Upper lobe of right lung (tissue), 1 donor: ENCODE results near the gene GNA14. TPM values are rescaled to one million over a fixed set of nuclear protein-coding genes. Genes with fewer than 3 reads are reported as not detected.
A peak's percentile ranks its signal among the peaks of the same experiment; 100 is the strongest.
"Not testable (repeated sequence)": the region's sequence is repeated elsewhere in the genome, so short reads cannot be mapped to it uniquely, and the experiment has no call there.

Source experiments
- ATAC-seq: fragments of 200-7000 bp; cut with Tn5 transposase; one replicate; pipeline ENCODE4 v1.9.1; 2020; ENCODE audit warnings: mild to moderate bottlenecking, moderate library complexity
- DNase-seq: peaks from one replicate; pipeline ENCODE4 v3.0.0-alpha.2; 2020
- H3K27ac ChIP-seq: fragments of 200-600 bp; one replicate; pipeline ENCODE4 v1.8.0; 2022
- H3K27me3 ChIP-seq: fragments of 200-600 bp; one replicate; pipeline ENCODE4 v1.8.0; 2022; ENCODE audit warnings: mild to moderate bottlenecking
- H3K36me3 ChIP-seq: fragments of 200-600 bp; one replicate; pipeline ENCODE4 v1.8.0; 2022
- H3K4me1 ChIP-seq: fragments of 200-600 bp; one replicate; pipeline ENCODE4 v1.8.0; 2022
- H3K4me3 ChIP-seq: fragments of 200-600 bp; one replicate; pipeline ENCODE4 v1.8.0; 2022; ENCODE audit warnings: mild to moderate bottlenecking
- H3K9me3 ChIP-seq: fragments of 200-600 bp; one replicate; pipeline ENCODE4 v1.8.0; 2022
- CTCF ChIP-seq: fragments of 200-600 bp; IDR thresholded peaks from one replicate; pipeline ENCODE4 v1.8.0; 2022; ENCODE audit warnings: antibody characterized with exemption
- intact Hi-C: fragments of 100-400 bp; cut with DNase I; formaldehyde crosslinking; loops from one replicate; pipeline ENCODE4 v1.11.0; 2022
- total RNA-seq: library from RNA; stranded (reverse); fragmentation: NEBNext Ultra II Directional; extraction: Animal tissue kit (Norgen Biotek cat#: 25700); gene quantifications from one replicate; pipeline ENCODE4 v1.2.1, GENCODE V29; 2021
- donor health status: DM: no; HTN: yes; CAD: no; lungs with severe emphysema.

The GNA14 gene
- total RNA-seq, 1 donor from 2014 or later = 15.7 TPM

GRCh38 chr9:77502568-77502967 is 145.6 kb downstream of the GNA14 start:
- no peaks in the 10 kb centered on the region for H3K9me3 ChIP-seq
- intact Hi-C loops = no loop called here
- no peak overlapping the region for H3K4me3 ChIP-seq
- H3K27me3 ChIP-seq = no peaks in the 10 kb centered on the region
- peaks cover 5% of the 10 kb centered on the region for H3K4me1 ChIP-seq
- peak; percentile 78 for ATAC-seq
- H3K27ac ChIP-seq = no peak overlapping the region
- H3K36me3 ChIP-seq = no peaks in the 10 kb centered on the region
- no peak for TF ChIP-seq CTCF
- no peak for DNase-seq

DNA sequence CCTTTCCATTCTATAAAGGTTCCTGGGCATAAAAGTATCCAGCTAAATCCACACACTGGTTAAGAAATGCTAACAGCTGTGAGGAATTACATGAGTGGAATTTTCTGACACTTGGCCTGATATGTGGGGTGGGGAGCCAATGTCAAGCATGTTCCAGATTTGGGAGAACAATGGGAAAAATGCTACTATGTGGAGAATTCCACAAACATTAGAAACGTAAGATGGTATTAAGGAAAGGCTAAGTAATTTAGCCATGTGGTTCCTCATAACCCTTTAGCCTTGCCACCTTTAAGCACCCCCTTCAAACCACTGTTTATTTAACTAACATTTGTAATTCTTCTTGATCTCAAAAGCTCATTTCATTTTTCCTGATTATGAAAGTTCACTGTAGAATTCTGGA is 149.2 kb downstream of the GNA14 start:
- Histone ChIP-seq H3K4me1 (peaks cover 7% of the 10 kb centered on the region), H3K36me3 (no peaks in the 10 kb centered on the region), H3K4me3 (no peak overlapping the region), H3K9me3 (no peaks in the 10 kb centered on the region), H3K27me3 (no peaks in the 10 kb centered on the region), H3K27ac (no peak overlapping the region)
- intact Hi-C loops = no loop called here
- ATAC-seq = peak; percentile 20
- no peak for TF ChIP-seq CTCF
- no peak for DNase-seq

DNA sequence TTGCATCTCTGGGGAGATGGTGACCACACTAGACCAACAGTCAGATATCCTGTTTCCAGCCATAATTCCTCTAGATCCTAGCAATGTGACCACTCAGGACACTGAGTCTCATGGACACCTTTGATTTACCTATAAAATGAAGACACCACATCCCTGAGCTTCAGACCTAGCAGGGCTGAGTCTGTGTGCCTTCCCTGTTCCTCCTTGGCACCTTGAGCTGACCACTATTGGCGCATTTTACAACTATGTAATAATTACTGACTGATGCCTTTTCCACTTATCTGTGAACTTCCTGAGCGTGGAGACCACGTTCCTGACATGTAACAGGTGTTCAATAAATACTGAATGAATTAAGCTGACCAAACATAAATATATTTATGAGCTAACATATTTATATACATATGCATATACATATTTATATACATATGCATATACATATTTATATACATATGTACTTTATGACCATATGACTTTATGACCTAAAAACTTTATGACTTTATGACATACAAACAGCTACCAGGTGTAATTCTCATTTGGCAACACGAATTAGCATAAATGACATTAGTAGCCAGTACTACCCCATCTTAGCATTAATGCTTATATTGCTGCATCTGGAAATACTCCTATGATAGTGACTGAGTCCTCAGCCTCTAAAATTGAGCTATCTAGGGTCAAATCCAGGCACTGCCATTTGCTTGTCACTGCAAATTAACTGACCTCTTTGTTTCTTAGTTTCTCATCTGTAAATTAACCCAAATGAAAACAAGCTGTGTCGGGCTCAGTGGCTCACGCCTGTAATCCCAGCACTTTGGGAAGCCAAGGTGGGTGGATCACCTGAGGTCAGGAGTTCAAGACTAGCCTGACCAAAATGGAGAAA is 150.6 kb downstream of the GNA14 start:
- Histone ChIP-seq H3K27me3 (no peaks in the 10 kb centered on the region), H3K4me3 (no peak overlapping the region), H3K9me3 (no peaks in the 10 kb centered on the region), H3K36me3 (no peaks in the 10 kb centered on the region), H3K27ac (no peak overlapping the region), H3K4me1 (peaks cover 7% of the 10 kb centered on the region)
- TF ChIP-seq CTCF = no peak
- no peak for ATAC-seq
- intact Hi-C loops = no loop called here
- no peak for DNase-seq

GRCh38 chr9:77495834-77496671 is 152.1 kb downstream of the GNA14 start:
- no peak for TF ChIP-seq CTCF
- no peak for ATAC-seq
- intact Hi-C loops = no loop called here
- H3K36me3 ChIP-seq = no peaks in the 10 kb centered on the region
- DNase-seq = no peak
- H3K9me3 ChIP-seq = peaks cover under 1% of the 10 kb centered on the region
- H3K27ac ChIP-seq = no peak overlapping the region
- peaks cover 7% of the 10 kb centered on the region for H3K4me1 ChIP-seq
- no peaks in the 10 kb centered on the region for H3K27me3 ChIP-seq
- H3K4me3 ChIP-seq = no peak overlapping the region

DNA sequence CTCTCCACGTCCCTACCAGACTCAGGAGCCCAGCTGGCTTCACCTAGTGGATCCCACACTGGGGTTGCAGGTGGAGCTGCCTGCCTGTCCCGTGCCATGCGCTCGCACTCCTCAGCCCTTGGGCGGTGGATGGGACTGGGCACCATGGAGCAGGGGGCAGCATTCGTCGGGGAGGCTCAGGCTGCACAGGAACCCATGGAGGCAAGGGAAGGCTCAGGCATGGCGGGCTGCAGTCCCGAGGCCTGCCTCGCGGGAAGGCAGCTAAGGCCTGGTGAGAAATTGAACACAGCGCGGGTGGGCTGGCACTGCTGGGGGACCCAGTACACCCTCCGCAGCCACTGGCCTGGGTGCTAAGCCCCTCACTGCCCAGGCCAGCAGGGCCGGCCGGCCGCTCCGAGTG is 157.8 kb downstream of the GNA14 start:
- intact Hi-C loops, H3K27me3 ChIP-seq, DNase-seq, H3K9me3 ChIP-seq, H3K36me3 ChIP-seq, H3K27ac ChIP-seq, ATAC-seq, H3K4me1 ChIP-seq, H3K4me3 ChIP-seq: not testable (repeated sequence)

GRCh38 chr9:77489405-77490163 is 158.5 kb downstream of the GNA14 start:
- H3K36me3 ChIP-seq, ATAC-seq, H3K27me3 ChIP-seq, DNase-seq, H3K4me3 ChIP-seq, H3K4me1 ChIP-seq, H3K9me3 ChIP-seq, H3K27ac ChIP-seq, intact Hi-C loops: not testable (repeated sequence)
